GM10248 (cell line): ENCODE results near the gene SIAH2.

Source experiments
- CTCF ChIA-PET: fragments of 300-600 bp; sonication (Branson Sonifier 250); formaldehyde crosslinking; extraction: SDS; loops from one replicate; lab custom pipeline; 2021; ENCODE audit warnings: antibody characterized with exemption; lab: Yijun Ruan, JAX
- POLR2A ChIA-PET: fragments of 350-650 bp; sonication (Branson Sonifier 250); formaldehyde crosslinking; extraction: SDS; loops from one replicate; lab custom pipeline; 2020; ENCODE audit warnings: antibody characterized with exemption; lab: Yijun Ruan, JAX
- DNase-seq: peaks from one replicate; pipeline ENCODE4 v3.0.0; 2012; ENCODE audit errors: extremely low spot score
- TF ChIP-seq, protein P1 (sequence below): IDR thresholded peaks from 2 replicates; pipeline ENCODE4 v1.5.1; 2012; ENCODE audit warnings: mild to moderate bottlenecking, low read depth; ENCODE audit errors: extremely low read depth, missing control alignments, control extremely low read depth

The SIAH2 gene

DNA sequence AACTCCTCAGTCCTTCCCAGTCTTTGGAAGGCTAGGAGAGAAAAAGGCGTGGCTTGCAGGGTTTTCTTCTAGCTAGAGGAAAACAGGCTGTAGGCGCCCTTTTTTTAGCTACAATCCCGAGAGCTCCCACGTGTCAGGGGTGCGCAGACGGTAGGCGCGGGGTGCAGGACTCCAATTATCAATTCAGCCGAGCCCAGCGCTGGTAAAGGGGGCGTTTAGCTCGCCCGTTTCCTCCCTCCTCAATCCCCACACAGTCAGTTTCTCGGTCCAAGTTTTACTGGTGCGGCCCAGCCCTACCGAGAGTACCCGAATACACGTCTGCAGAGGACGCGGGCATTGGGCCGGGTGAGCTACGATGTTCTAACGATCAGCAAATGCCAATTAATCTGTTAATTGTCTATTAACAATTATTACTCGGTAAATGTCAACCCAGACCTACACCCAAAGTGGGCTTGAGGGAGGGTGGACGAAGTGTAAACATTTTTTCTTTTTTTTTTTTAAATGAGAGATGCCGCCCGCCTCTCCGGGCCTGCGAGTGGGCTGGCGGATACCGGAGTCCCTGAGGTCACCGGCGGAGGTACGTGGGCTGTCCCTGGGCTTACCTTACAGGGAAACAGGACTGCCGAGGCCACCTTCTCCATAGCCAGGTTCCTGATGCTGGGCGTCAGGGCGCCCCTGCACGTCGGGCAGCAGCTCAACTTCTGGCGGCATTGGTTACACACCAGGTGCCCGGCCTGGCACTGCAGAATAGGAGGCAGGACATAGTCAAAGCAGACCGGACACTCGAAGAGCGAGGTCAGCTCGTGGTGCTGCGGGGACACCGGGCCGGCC lies 923 bp downstream of the SIAH2 start:
- POLR2A ChIA-PET: interaction anchor here (1.0 to 1.1 kb wide), 2 partner anchors 15 to 24 kb away, joined by 3 to 6 read pairs; no protein-coding TSS in a partner anchor
- TF ChIP-seq, protein P1, sequence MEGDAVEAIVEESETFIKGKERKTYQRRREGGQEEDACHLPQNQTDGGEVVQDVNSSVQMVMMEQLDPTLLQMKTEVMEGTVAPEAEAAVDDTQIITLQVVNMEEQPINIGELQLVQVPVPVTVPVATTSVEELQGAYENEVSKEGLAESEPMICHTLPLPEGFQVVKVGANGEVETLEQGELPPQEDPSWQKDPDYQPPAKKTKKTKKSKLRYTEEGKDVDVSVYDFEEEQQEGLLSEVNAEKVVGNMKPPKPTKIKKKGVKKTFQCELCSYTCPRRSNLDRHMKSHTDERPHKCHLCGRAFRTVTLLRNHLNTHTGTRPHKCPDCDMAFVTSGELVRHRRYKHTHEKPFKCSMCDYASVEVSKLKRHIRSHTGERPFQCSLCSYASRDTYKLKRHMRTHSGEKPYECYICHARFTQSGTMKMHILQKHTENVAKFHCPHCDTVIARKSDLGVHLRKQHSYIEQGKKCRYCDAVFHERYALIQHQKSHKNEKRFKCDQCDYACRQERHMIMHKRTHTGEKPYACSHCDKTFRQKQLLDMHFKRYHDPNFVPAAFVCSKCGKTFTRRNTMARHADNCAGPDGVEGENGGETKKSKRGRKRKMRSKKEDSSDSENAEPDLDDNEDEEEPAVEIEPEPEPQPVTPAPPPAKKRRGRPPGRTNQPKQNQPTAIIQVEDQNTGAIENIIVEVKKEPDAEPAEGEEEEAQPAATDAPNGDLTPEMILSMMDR: no peak
- CTCF ChIA-PET: interaction anchor here (0.7 to 9.8 kb wide), 10 partner anchors 12 to 124 kb away, joined by 3 to 89 read pairs (median 5); no protein-coding TSS in a partner anchor
- no peak for DNase-seq

DNA sequence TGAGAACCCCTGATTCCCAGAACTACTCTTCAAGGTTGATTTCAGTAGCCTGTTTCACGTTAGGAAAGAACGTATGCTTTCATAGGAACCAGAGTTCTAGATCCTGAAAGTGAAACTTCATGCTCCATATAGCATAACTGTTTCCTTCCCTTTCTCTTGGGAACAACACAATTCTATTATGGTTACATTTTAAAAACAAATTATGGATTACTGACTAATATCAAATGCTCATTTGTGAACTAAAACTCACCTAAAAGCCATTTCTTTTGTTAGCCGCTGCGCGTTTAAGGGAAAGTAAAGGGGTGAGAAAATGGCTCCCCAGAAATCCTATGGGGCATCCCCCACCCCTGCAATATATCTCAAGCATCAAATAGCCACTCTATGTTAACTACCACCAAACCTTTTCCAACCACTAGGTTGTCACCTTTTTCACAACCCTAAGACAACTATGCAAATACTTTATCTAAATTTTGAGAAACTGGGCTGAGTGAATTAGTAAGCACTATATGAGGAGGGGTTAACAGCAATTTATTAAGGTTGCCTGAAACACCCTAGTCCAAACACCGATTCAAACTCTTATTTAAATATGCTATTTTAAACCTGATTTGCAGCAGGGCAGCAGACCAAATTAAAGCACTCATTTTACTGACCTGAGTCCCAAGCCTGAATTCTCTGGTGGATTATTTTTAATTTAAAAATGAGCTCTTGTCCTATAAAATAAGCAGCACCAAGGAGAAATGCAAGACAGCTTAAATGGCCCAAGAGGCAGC lies 2.4 kb downstream of the SIAH2 start:
- DNase-seq: peak; percentile 58
- ChIA-PET POLR2A (no interaction called here), CTCF (interaction anchor here (0.7 to 9.8 kb wide), 7 partner anchors 10 to 39 kb away, joined by 3 to 89 read pairs (median 5); no protein-coding TSS in a partner anchor)
- TF ChIP-seq, protein P1: no peak

DNA sequence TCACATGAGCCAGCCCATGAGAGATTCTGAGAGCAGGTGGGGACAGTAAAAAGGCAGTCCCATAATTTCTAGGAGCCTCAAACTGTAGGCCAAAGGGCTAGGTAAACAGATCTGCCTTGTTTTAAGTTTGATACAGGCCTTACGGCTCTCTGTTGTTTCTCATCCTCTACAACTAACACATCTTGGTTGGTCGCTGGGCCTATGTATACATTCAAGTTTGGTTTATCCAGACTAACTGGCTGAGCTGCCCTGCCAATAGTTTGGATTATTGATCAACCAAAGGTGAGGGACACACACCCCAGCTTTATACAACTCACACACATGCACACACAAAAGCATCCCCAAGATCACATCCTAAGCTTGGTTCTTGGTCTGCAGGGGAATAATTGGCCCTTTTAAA lies 3.0 kb downstream of the SIAH2 start:
- no peak for DNase-seq
- TF ChIP-seq, protein P1: no peak
- ChIA-PET CTCF (interaction anchor here (1.1 to 9.8 kb wide), 6 partner anchors 12 to 214 kb away, joined by 3 to 89 read pairs (median 4); partner anchors contain the start of genes EIF2A and SERP1), POLR2A (interaction anchor here (0.6 to 0.7 kb wide), 2 partner anchors 306 to 1046 kb away, joined by 3 read pairs; no protein-coding TSS in a partner anchor)

DNA sequence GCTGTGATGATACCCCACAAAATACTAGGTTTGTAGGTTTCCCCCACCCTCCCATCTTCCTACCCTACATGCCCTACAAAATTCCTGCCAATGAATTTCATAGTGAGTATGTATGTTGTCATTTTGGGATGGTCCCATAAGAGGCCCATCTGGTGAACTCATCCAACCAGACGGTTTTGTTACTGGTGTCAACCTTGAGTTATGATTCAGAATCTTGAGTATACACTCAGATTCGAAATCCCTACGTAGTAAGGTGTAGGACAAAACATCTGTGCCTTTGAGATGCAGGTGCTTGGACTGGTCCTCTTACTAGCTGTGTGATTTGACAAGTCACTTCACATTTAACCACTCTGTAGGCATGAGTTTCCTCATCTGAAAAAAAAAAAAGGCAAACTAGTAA lies 3.6 kb downstream of the SIAH2 start:
- no peak for DNase-seq
- CTCF ChIA-PET: interaction anchor here (1.1 to 1.3 kb wide), 4 partner anchors 16 to 213 kb away, joined by 3 to 5 read pairs (median 3); partner anchors contain the start of genes EIF2A and SERP1
- TF ChIP-seq, protein P1: no peak
- POLR2A ChIA-PET: interaction anchor here (0.6 to 0.7 kb wide), 3 partner anchors 305 to 1047 kb away, joined by 3 to 5 read pairs (median 3); no protein-coding TSS in a partner anchor

DNA sequence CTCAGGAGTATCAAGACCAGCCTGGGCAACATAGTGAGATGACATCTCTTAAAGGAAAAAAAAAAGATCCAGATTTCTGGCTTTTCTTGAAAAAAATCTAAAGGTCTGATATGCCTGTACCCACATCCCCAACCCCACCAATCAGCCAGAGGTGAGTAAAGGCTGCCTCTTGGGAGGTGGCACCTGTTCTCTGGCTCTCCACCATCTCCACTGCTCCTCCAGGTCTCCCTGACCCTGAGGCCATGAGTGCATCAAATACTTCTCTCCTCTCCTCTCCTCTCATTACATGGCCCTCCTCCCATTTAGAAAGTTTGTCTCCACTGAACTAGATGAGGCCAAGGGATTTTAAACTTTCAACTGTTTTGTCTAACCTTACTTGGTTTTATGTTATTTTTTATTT lies 5.2 kb downstream of the SIAH2 start:
- POLR2A ChIA-PET: no interaction called here
- DNase-seq: no peak
- TF ChIP-seq, protein P1: no peak
- CTCF ChIA-PET: interaction anchor here (0.6 to 0.7 kb wide), 2 partner anchors 11 to 15 kb away, joined by 3 read pairs; no protein-coding TSS in a partner anchor

DNA sequence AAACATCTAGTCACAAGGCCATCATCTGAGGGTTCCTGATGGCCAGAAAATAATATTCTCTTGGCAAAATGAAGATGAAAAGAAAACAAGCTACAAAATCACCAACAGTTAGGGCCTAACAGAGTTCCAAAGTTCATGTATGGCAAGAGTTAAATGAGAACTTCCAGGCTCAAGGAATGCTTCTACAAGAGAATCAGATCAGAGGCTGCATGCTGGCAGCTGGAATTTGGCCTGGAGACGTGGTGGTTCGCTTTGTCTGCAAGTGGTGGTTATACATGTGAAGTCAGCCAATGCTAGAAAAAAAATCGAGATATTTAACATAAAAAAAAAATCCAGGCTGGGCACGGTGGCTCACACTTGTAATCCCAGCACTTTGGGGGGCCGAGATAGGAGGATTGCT lies 5.6 kb downstream of the SIAH2 start:
- ChIA-PET CTCF (interaction anchor here (0.6 to 0.7 kb wide), 2 partner anchors 10 to 15 kb away, joined by 3 read pairs; no protein-coding TSS in a partner anchor), POLR2A (no interaction called here)
- TF ChIP-seq, protein P1: no peak
- DNase-seq: no peak
